ENCODE measurements around the gene GBGT1.
"Not testable (repeated sequence)": the region's sequence is repeated elsewhere in the genome, so short reads cannot be mapped to it uniquely, and the experiment has no call there.

Gene GBGT1

DNA sequence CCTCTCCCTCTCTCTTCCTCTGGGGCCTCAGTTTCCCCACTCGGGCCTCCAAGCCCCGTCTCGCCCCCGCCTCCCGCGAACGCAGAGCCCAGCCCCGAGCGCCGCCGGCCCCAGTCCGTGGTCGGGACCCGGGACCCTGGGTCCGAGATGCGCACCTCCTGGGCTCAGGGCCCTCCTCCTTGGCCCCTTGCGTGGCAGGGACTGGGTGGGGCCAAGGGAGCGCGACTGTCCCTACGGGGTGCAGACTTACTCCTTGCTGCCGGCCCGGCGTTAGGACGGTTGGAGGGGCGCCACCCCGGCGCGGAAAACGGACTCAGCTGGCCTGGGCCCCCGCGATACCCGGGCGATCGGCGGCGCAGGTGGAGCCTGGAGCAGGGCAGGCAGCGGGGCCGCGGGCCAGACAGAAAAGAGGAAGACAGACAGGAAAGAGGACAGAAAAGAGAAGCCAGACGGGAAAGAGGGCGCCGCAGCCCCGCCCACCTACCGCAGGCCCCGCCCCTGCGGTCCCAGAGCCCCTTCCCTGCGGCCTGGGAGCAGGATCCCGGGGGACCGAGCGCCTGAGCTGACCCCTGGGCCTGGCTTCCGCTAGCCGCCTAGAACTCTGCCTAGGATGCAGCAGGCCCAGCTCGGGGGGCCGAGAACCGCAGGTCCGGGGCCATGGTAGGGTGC lies at the start of gene GBGT1:
GBGT1 (minus strand) TSS at position 411 of the 669 bp plus-strand sequence. CDS start 1,502 bp downstream, outside the sequence.
- DNase-seq, result peak; percentile 30

DNA sequence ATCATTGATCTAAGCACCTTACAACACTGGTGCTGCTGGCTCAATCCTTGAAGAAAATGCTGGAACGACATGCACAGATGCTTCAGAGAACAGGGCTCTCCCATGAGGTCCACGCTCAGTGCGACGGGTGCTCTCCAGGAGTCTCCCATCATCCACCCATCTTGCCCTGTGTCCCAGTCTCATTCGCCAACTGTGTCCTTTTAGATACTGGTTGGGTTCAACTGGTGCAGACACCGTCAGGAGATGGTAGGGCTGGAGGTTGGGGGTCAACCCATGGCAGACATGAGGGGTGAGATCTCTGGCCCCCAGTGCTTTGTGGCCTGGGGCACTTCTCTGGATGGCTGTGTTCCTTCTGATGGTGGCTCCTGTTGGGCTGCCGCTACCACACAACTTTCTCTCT lies 46.9 kb upstream of the GBGT1 start:
- DNase-seq, result no peak

- no peak for DNase-seq
Measured at GRCh38 chr9:133210202-133210532, 46.5 kb upstream of the GBGT1 start.

DNA sequence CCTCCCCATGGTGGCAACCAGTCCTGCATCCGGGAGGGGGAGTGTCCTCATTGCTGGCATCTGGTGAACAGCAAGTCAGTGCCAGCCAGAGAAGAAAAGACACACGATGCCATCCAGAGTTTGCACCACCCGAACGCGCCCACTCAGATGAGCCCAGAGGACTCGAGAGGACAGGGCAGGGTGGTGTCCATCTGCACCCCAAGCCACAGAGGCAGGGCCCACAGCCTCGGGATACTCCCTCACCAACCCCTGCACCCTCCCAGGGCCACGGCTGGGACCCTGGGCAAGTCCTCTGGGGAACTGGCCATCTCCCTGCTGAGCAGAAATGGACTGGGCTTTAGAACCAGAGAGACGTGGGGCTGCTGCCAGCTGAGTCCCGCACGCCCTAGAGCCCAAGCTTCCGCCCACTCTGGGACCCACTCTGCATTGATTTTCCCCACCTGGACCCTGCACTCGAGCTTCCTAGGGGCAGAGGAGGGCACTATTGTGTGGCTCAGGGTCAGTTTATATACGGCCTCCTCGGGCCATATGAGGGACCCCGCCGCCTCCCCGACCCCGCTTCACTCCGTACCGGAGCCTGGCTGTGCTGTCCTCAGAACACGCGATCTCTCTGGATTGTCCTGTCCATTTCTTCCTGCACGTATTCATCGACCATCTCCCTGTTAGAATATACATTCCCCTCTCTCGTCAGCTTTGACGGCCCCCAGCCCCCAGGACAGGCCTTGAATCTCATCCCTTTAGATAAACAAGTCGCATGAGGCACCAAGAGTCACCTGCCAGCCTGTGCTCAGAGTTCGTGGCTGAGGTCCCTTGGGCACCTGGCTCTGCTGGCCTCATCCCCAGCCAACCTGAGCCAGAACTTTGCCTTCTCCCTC lies 45.9 kb upstream of the GBGT1 start:
- not testable (repeated sequence) for DNase-seq

DNA sequence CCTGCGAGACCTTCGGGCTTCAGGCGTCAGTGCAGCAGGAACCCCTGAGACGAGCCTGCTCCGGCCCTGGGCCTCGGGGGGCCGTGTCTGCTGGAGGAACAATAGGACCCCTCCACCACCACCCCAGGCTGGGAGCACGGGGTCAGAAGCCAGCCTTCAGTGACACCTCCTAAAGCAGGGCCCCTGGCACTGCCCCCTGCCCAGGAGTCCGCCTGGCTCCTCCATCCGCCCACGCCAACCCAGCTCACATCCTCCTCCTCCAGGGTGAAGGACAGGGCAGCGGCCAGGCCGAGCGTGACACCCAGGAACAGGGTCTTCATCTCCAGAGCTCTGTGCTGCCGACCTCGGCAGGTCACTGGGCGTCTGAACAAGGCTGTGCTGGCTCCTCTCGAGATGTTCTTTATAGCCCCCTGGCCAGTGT lies 45.2 kb upstream of the GBGT1 start, which contains the start of gene OBP2B:
OBP2B (minus strand) TSS at position 371 of the 421 bp plus-strand sequence; CDS start at position 320, 51 bp downstream.
- not testable (repeated sequence) for DNase-seq

DNA sequence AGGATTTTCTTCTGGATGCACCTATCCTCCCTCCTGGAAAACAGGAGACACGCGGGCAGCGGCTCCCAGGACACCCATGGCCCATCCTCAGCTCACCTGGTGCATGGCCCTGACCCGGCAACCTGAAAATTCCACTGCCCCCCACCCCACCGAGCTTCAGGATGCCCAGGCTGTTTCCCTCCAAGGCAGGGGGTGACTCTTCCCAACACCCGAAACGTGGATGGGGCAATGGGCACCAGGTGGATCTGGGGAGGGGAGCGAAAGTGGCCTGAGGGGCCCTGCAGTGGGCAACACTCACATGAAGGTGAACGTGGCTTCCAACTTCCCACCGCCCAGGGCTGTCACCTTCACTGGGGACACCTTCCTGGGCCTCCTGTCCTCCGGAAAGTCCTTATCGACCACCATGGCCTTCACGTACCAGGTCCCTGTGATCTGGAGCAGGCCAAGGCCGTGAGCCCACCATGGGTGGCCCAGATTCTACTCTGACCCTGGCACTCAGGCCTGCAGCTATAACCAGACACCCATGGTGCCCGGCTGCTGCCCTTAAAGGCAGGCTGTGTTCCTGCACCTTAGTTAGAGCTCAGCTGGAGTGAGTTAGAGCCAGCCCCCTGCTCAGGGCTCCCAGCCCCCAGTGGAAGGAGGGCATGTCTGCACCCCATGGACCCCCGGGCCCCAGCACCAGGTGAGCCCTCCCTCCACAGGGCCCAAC lies 44.6 kb upstream of the GBGT1 start:
- DNase-seq, result not testable (repeated sequence)

DNA sequence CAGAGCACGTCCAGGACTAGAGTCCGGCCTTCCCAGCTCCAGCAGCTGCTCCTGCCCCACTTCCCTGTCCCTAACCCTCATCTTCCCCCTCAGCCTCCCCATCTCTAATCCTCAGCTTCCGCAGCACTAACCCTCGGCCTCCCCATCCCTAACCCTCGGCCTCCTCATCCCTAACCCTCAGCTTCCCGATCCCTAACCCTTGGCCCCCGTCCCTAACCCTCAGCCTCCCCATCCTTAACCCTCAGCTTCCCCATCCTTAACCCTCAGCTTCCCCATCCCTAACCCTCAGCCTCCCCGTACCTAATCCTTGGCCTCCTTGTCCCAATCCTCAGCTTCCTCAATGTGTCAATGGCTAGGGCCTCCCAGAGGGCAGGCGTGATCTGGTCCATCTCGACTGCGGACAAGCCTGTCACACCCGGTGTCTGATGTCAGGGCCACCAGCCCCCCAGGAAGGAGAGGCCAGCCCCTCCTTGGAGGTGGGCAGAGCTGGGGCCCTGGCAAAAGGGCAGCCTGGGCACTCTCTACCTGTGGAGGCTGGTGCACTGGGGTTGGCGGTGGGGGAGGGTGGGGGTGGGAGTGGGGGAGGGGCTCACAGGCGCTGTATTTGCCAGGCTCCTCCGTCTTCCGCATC lies 43.9 kb upstream of the GBGT1 start:
- no peak for DNase-seq

GRCh38 chr9:133207021-133207531 lies 43.4 kb upstream of the GBGT1 start:
- no peak for DNase-seq

- no peak for DNase-seq
Measured at GRCh38 chr9:133205996-133206931, 42.5 kb upstream of the GBGT1 start.

GRCh38 chr9:133205481-133205887 lies 41.8 kb upstream of the GBGT1 start:
- DNase-seq, result not testable (repeated sequence)

DNA sequence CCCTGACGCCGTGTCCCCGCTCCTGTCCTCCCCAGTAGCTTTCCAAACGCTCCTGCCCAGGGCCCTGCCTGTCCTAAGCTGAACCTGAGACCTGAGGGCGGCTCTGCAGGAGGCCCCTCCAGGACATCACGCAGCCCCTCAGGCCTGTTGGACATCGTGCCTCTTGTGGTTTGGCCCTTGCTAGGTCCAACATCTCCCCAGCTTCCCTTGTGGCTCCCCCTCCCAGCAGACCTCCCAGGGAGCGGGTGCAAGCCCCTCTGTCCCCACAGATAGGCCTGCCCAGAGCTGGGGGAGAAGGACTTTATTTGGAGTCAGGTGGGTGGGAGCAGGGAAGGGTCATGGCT lies 41.3 kb upstream of the GBGT1 start:
- no peak for DNase-seq

GRCh38 chr9:133204335-133204992 lies 40.8 kb upstream of the GBGT1 start:
- DNase-seq, result no peak

GRCh38 chr9:133203506-133204075 lies 39.9 kb upstream of the GBGT1 start:
- DNase-seq, result no peak

- no peak for DNase-seq
Measured at GRCh38 chr9:133202688-133203453, 39.2 kb upstream of the GBGT1 start.

- DNase-seq, result no peak
Measured at GRCh38 chr9:133202145-133202513, 38.4 kb upstream of the GBGT1 start.

GRCh38 chr9:133201424-133202144 lies 37.9 kb upstream of the GBGT1 start:
- DNase-seq, result no peak

GRCh38 chr9:133200631-133201030 lies 36.9 kb upstream of the GBGT1 start:
- DNase-seq, result no peak

DNA sequence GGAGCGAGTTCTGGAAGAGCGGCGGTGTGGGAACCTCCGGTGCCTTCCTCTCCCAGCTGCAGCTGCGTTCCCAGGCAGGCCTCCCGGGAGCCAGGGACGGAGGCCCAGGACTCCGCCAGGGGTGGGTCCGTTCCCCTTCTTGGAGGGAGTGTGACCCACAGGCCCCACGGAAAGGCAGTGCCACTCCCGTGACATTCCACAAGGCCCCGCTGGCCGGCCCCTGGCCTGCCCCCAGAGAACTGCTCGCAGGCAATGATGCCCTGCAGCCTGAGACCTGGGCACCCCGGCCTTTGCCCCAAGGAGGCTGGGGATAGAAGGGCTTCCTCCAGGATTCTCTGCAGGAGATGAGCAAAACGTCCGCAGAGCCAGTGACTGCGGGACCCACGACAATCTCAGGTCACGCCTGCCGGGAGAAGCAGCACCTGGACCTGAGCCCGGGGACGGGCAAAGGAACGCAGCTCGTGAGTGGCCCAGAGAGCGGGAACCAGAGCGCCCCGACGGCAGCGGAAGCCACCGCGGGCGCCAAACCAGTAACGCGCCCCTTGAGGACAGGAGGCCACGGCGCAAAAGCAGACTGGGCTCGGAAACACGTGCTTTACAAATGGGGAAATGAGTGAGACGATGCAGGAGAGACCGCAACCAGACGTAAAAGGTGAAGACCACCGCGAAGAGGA lies 36.1 kb upstream of the GBGT1 start:
- peak; percentile 35 for DNase-seq

GRCh38 chr9:133195029-133195428 lies 31.3 kb upstream of the GBGT1 start:
- DNase-seq, result no peak
